AML-193 (cell line): ENCODE results near the gene C19orf33.
"Not testable (repeated sequence)": the region's sequence is repeated elsewhere in the genome, so short reads cannot be mapped to it uniquely, and the experiment has no call there.

ENCODE experiments used
- DNase-seq, 2 experiments: peaks; one replicate each; lab custom pipeline; 2025; lab: John Stamatoyannopoulos, UW

C19orf33 gene

DNA sequence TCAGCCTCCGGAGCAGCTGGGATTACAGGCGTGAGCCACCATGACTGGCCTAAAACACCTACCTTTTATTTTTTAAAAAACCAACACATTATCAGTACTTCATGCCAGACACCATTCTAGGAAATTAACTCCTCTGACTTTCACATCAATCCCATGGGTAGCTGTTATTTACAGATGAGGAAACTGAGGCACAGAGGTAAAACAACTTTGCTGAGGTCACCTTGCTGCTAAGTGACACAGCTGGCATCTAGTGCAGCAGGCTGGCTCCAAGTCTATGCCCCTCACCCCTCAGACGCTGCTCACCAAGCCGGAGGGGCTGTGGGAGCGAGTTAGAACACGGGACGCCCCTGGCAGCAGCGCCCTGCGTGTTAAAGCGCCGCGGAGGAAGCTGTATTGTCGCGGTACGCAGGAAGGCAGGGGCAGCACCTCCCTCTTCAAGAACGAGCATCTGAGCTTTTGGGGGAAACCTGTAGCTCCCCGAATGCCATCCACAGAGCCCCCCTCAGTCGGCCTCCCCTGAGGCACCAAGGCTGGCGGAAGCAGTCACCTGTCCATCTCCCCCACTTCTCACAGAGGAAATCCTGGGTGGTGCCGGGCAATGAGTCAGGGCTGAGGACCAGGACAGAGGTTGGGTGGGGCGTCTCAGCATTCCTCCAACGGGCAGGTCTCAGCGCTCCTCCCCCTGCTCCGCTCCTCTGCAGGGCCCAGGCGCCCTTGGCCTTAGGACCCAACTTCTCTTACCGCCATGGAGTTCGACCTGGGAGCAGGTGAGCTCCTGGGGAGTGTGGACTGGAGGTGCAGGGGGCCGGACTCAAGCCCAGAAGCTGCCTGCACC, at the start of gene C19orf33:
C19orf33 (plus strand) TSS at position 735 of the 835 bp plus-strand sequence; CDS start at position 746, 11 bp downstream.
- no peak for DNase-seq

DNA sequence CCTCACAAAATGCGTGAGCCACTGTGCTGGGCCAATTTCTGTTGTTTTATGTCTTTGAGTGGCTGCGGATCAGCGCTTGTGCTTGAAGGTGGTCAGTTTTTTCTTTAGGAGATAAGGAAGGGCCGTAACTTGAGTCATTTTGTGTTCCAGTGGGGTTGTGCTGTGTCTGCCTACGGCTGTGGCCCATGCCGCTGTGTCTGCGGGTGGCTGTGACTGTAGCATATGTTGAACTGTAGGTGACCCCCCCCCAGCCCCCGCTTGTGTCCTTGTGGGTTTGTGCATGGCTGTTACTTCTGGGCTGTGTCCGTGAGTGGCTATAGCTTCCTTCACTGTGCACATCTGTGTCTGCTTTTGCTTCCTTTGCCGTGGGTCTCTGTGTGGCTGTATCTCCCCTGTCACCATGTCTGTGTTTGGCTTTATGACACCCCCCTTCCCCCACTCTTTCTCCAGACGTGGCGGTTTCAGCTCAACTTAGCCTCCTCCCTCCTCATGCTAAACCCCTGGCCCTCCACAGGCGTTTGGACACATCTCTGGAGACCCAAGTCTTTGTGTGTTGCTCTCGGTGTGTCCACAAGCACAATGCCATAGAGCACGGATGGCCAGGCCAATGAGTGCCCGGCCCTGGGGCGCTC, 48.6 kb upstream of the C19orf33 start:
- DNase-seq: no peak

- DNase-seq: not testable (repeated sequence)
Measured at GRCh38 chr19:38261942-38262341, 42.1 kb upstream of the C19orf33 start.

DNA sequence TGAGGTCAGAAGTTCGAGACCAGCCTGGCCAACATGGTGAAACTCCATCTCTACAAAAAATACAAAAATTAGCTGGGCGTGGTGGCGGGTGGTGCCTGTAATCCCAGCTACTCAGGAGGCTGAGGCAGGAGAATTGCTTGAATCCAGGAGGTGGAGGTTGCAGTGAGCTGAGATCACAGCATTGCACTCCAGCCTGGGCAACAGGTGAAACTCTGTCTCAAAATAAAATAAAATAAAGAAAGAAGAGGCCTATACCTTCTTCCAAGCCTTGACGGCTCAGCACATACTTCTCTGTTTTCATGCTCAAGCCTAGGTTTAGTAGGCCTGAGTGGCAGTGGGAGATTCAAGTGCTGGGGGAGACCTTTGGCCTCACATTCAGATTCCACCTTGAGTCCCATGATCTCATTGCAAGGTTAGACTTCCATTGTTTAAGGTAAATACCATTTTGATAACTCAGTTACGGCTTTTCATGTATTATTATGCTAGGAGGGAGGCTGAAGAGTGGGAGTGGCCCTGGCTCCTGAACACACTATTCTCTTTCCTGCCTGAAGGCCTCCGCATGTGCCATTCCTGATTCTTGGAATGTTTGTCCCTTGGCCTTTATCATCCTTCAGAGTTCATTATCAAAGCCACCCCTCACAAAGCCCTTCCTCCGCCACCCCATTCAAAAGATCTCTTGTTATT, 41.3 kb upstream of the C19orf33 start:
- no peak for DNase-seq

DNA sequence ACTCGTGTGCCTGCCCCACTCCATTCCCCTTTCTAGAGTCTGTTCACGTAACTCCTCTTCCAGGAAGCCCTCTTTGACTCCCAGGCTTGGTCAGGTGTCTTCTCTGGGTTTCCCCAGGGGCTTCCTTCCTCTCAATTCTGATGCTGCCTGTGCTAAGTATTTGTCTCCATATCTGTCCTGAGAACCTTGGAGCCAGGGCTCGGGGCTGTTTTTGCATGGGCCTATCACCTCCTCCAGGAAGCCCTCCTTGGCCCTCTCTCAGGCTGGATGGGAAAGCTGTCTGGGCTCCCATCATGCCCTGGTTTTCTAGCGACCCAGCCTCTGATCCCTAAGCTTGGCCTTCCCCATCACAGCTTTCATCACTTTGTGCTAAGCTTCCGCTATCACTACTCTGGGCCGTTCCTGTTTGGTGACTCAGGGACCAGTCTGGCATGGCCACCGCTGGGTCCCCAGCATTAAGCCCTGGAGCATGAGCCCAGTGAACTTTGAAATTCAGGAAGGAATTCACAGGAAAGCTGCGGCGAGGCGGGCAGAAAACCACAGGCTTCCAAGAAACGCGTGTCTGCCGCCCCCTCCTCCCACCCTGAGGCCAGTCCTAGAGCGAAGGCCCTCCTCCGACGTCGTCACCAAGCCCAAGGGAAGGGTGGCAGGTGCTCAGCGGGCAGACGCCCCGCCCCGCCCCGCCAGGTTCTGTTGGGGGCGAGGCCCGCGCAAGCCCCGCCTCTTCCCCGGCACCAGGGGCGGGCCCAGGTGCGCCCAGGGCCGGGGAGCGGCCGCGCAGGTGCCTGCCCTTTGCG, 40.2 kb upstream of the C19orf33 start:
- DNase-seq: peak; percentile 71 to 74

DNA sequence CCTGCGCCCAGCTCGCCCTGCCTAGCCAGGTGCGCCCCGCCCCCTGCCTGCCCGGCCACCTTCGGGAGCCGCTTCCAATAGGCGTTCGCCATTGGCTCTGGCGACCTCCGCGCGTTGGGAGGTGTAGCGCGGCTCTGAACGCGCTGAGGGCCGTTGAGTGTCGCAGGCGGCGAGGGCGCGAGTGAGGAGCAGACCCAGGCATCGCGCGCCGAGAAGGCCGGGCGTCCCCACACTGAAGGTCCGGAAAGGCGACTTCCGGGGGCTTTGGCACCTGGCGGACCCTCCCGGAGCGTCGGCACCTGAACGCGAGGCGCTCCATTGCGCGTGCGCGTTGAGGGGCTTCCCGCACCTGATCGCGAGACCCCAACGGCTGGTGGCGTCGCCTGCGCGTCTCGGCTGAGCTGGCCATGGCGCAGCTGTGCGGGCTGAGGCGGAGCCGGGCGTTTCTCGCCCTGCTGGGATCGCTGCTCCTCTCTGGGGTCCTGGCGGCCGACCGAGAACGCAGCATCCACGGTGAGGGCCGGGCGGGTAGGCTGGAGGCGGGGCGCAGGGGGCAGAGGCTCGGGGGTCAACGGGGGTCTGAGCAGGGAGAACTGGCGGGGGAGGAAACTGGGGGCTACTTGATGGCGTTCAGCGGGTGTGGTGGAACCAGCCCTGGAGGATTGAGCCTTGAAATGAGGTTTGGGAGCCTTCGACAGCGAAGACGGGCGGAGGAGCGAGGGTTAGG, 39.4 kb upstream of the C19orf33 start, which contains the start of gene SPINT2:
SPINT2 (plus strand) TSS at position 88 of the 727 bp plus-strand sequence; CDS start at position 408, 320 bp downstream.
- DNase-seq: peak in 1 of 2 experiments; percentile 33

DNA sequence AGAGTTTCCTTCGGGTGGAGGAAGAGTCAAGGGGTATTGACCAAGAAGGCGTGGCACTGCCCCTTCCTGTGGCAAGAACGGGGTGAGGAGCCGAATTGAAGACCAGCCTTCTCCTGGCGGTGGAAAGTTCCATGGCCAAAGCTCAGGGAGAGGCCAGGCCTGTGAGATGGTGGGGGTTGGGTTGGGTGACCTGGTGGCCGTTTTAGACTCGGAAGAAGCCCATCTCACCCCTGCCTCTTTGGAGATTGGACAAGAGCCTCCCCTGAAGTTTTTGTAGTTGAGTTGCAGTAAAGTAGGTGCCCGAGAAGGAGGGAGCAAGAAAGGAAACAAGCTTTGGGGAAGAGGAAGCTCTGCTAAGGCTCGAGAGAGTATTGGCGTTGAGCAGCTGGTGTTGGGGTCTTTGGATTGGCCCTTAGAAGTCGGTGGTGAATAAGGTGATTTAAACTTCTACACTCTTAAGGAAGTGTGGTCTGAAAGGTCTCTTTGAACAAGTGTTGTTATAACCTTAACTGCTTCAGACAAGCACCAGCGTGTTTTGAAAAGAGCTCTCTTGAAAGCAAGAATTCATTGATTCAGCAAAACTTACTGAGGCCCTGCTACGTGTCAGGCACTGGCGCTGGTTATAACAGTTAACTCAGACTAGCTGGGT, 38.7 kb upstream of the C19orf33 start:
- DNase-seq: peak; percentile 48 to 74

DNA sequence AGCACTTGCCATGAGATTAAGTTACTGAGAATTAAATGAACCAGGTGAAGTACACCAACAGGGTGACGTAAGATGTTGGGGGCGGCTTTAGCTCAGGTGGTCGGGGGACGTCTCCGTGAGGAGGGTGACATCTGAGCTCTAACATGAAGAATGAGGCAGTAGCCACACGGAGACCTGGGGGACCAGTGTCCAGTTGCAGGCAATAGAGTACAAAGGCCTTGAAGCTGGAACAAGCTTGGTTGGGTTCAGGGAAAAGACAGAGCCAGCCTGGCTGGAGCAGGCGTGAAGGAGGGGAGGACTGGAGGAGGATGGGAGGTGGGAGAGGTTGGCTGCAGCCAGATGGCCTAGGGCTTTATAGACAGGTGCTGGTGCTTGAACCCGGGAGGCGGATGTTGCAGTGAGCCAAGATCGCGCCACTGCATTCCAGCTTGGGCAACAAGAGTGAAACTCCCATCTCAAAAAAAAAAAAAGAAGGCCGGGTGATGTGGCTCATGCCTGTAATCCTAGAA, 38.1 kb upstream of the C19orf33 start:
- DNase-seq: no peak

GRCh38 chr19:38266981-38267597, 37.0 kb upstream of the C19orf33 start:
- DNase-seq: no peak

- no peak for DNase-seq
Measured at GRCh38 chr19:38267761-38268483, 36.1 kb upstream of the C19orf33 start.

GRCh38 chr19:38268539-38268938, 35.5 kb upstream of the C19orf33 start:
- DNase-seq: no peak

DNA sequence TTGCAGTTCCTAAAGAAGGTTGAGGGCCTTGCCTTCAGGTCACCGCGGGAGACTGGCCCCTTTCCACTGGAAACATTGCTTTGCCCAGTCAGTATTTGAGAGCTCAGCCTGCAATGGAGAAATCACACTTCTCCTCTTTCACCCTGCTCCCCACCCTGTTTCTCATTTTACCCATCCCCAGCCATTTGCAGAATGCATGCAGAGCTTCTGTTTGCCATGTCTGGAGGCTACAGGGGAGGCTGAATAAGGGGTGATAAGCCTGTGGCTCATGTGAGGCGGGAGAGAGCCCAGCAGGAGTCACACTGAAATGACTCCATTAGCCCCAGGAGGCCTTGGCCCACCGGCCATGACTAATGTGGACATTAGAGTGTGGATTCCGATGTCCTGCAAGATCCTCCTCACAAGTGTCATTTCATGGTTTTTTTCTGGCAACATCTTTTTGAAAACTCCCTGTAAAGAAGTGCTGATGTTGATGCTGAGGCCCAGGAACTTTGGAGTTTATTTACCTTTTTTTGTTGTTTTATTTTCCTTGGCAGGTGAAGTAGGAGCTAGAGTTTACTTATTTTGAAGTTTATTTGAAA, 33.4 kb upstream of the C19orf33 start:
- DNase-seq: no peak

GRCh38 chr19:38273499-38273898, 30.6 kb upstream of the C19orf33 start:
- DNase-seq: no peak

DNA sequence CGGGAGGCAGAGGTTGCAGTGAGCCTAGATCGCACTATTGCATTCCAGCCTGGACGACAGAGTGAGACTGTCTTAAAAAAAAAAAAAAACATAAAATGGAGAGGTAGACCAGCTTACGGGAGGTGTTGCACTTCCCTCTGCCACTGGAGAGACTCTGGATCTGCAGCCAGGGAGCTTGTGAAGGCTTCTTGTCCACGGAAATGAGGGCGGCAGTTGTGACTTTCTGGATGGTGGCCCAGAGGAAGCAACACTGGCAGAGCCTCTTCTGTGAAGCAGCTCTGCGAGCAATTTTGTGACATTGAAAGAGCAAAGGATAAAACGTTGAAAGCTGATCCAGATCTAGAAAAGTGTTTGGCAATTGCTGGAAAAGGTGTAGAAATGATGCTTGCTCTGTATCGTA, 29.3 kb upstream of the C19orf33 start:
- DNase-seq: no peak

DNA sequence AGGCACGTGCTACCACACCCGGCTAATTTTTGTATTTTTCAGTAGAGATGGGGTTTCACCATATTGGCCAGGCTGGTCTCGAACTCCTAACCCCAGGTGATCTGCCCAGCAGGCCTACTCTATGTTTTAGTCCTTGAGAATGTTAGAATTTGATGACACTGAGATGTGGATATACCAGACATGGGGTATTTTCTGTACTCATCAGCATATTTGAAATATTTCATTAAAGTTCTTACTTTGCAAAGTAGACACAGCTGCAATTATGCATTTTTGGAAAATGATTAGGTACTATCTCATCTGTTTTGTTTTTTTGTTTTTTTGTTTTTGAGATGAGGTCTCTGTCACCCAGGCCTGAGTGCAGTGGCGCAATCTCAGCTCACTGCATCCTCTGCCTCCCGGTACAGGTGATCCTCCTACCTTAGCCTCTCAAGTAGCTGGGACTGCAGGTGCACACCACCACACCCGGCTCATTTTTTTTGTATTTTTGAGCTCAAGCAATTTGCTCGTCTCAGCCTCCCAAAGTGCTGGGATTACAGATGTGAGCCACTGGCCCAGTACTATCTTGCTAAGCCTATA, 27.0 kb upstream of the C19orf33 start:
- no peak for DNase-seq

DNA sequence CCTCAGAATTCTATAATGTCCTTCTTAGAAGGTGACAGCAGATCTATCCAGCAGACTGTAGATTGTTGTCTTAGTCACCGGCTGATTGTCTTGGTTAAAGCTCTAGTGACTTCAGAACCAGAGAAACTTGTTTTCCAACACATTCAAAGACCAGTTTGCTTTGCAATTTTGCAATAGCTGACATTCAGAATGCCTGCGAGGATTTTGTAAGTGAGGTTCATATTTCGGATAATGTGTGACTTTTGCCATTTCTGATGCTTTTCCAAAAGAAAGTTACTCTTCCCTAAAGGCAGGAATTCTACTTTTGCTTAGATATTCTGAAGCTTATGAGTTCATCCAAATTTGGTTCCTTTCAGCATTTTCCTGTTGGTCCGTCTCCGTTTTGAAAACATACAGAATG, 26.5 kb upstream of the C19orf33 start:
- no peak for DNase-seq

DNA sequence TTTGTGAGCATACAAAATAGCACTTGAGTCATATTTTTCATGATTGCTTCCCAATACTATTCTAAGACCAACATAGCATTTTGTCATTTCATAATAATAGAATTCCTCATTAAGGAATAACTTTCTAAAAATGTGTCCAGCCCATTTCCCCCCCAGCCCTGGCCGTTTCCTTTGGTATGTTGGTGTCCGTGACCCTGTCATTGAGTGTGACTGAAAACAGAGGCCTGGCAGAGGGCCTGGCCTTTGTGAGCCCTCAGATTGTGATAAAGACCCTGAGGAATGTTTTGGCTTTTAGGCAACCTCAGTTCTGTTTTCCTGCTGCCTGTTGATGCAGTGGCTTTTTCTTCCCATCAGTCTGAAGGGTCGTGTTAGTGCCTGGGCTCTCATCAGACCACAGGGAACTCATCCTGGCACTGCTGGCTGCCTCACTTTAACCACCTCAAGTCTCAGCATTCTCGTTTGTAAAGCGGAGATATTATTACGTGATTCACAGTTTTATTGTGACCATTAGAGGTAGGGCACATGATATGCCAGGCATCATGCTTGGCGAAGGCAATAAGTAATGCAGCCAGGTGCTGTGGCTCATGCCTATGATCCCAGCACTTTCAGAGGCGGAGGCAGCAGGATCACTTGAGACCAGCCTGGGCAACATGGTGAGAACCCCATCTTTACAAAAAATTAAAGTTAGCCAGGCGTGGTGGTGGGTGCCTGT, 25.9 kb upstream of the C19orf33 start:
- no peak for DNase-seq

DNA sequence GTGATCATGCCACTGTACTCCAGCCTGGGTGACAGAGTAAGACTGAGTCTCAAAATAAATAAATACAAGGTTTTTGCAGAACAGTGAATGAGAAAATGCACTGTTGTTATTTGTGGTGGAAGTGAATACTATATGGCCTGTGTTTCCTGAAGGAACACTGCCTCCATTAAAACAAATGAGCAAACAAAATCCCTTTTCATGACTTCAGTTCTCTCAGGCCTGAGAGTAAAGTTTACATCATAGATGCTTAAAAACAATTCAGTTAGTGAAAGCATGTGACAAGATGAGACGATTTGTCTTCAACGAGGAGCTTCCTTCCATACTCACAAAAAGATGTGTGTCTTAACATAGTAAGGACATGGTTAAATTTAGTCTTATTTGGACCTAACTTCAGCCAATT, 25.3 kb upstream of the C19orf33 start:
- DNase-seq: no peak
